H9 (cell line): ENCODE results near the gene FHOD3. TPM values are rescaled to one million over a fixed set of nuclear protein-coding genes. Genes with fewer than 3 reads are reported as not detected.
"Not testable (repeated sequence)": the region's sequence is repeated elsewhere in the genome, so short reads cannot be mapped to it uniquely, and the experiment has no call there.

Experiments used
- DNase-seq: peaks from one replicate; pipeline ENCODE4 v3.0.0-alpha.2; 2017
- H2AFZ ChIP-seq: one replicate; pipeline ENCODE4 v1.6.1; 2013; ENCODE audit warnings: mild to moderate bottlenecking, low read length, control low read depth, moderate library complexity
- H2AK5ac ChIP-seq: 2 replicates; pipeline ENCODE4 v1.6.1; 2013; ENCODE audit warnings: low read length, control low read depth, mixed read lengths; ENCODE audit not compliant: insufficient read length
- H2BK120ac ChIP-seq: one replicate; pipeline ENCODE4 v1.6.1; 2013; ENCODE audit warnings: low read depth, mild to moderate bottlenecking, low read length, control low read depth, inconsistent platforms; ENCODE audit not compliant: poor library complexity, severe bottlenecking
- H2BK12ac ChIP-seq: 2 replicates; pipeline ENCODE4 v1.6.1; 2013; ENCODE audit warnings: low read length, control low read depth, mixed read lengths, low read depth; ENCODE audit not compliant: insufficient read length
- H2BK15ac ChIP-seq: 2 replicates; pipeline ENCODE4 v1.6.1; 2013; ENCODE audit warnings: low read depth, low read length, control low read depth
- H2BK20ac ChIP-seq: one replicate; pipeline ENCODE4 v1.6.1; 2013; ENCODE audit warnings: low read depth, mild to moderate bottlenecking, low read length, control low read depth, inconsistent platforms; ENCODE audit not compliant: poor library complexity, severe bottlenecking
- H2BK5ac ChIP-seq: 2 replicates; pipeline ENCODE4 v1.6.1; 2013; ENCODE audit warnings: low read length, control low read depth, mixed read lengths; ENCODE audit not compliant: insufficient read length
- H3K14ac ChIP-seq: 2 replicates; pipeline ENCODE4 v1.6.1; 2013; ENCODE audit warnings: low read length, control low read depth; ENCODE audit not compliant: insufficient read depth
- H3K18ac ChIP-seq: 2 replicates; pipeline ENCODE4 v1.6.1; 2013; ENCODE audit warnings: low read depth, mild to moderate bottlenecking, mixed read lengths, low read length, control low read depth; ENCODE audit not compliant: insufficient read length
- H3K23ac ChIP-seq: 2 replicates; pipeline ENCODE4 v1.6.1; 2013; ENCODE audit warnings: low read length, control low read depth, mixed read lengths, low read depth; ENCODE audit not compliant: insufficient read length
- H3K23me2 ChIP-seq: 2 replicates; pipeline ENCODE4 v1.6.1; 2013; ENCODE audit warnings: low read depth, mild to moderate bottlenecking, mixed read lengths, low read length, control low read depth; ENCODE audit not compliant: insufficient read length, poor library complexity, severe bottlenecking
- H3K27ac ChIP-seq: 2 replicates; pipeline ENCODE4 v1.5.1; 2013; ENCODE audit warnings: low read length, control low read depth, mixed read lengths, low read depth; ENCODE audit not compliant: insufficient read length
- H3K27me3 ChIP-seq: 2 replicates; pipeline ENCODE4 v1.6.1; 2013; ENCODE audit warnings: low read length, control low read depth, inconsistent platforms; ENCODE audit not compliant: insufficient read depth
- H3K4ac ChIP-seq: 2 replicates; pipeline ENCODE4 v1.6.1; 2013; ENCODE audit warnings: low read depth, mild to moderate bottlenecking, control low read depth, inconsistent platforms, low read length, moderate library complexity
- H3K4me1 ChIP-seq: 2 replicates; pipeline ENCODE4 v1.6.1; 2013; ENCODE audit warnings: low read length, control low read depth, inconsistent platforms; ENCODE audit not compliant: insufficient read depth
- H3K4me2 ChIP-seq: 2 replicates; pipeline ENCODE4 v1.6.1; 2013; ENCODE audit warnings: low read length, control low read depth, mixed read lengths; ENCODE audit not compliant: insufficient read length, insufficient read depth
- H3K56ac ChIP-seq: 2 replicates; pipeline ENCODE4 v1.6.1; 2013; ENCODE audit warnings: low read depth, mild to moderate bottlenecking, mixed read lengths, low read length, control low read depth; ENCODE audit not compliant: insufficient read length
- H3K79me1 ChIP-seq: 2 replicates; pipeline ENCODE4 v1.6.1; 2013; ENCODE audit warnings: low read depth, mild to moderate bottlenecking, moderate library complexity, low read length, control low read depth, inconsistent platforms; ENCODE audit not compliant: insufficient read depth, poor library complexity, severe bottlenecking
- H3K79me2 ChIP-seq: 2 replicates; pipeline ENCODE4 v1.6.1; 2013; ENCODE audit warnings: low read length, control low read depth, inconsistent platforms; ENCODE audit not compliant: insufficient read depth
- H3K9ac ChIP-seq: 2 replicates; pipeline ENCODE4 v1.6.1; 2013; ENCODE audit warnings: low read length, control low read depth, mixed read lengths; ENCODE audit not compliant: insufficient read length; ENCODE audit errors: extremely low read depth
- H3K9me3 ChIP-seq: one replicate; pipeline ENCODE4 v1.6.1; 2013; ENCODE audit warnings: low read depth, low read length, inconsistent platforms; ENCODE audit not compliant: control insufficient read depth
- H3T11ph ChIP-seq: one replicate; pipeline ENCODE4 v1.6.1; 2013; ENCODE audit warnings: mild to moderate bottlenecking, low read length, control low read depth, inconsistent platforms
- H4K20me1 ChIP-seq: one replicate; pipeline ENCODE4 v1.6.1; 2013; ENCODE audit not compliant: control insufficient read depth, insufficient read length, insufficient read depth
- H4K5ac ChIP-seq: 2 replicates; pipeline ENCODE4 v1.6.1; 2013; ENCODE audit warnings: low read depth, mild to moderate bottlenecking, mixed read lengths, low read length, control low read depth; ENCODE audit not compliant: insufficient read length
- H4K8ac ChIP-seq: replicated peaks from 2 replicates; pipeline ENCODE4 v1.6.1; 2013; ENCODE audit warnings: low read length, control low read depth, mixed read lengths, low read depth; ENCODE audit not compliant: insufficient read length
- H4K91ac ChIP-seq: 2 replicates; pipeline ENCODE4 v1.6.1; 2013; ENCODE audit warnings: low read depth, mild to moderate bottlenecking, moderate library complexity, mixed read lengths, low read length, control low read depth; ENCODE audit not compliant: insufficient read length
- H3K27ac Mint-ChIP-seq, 3 experiments: 2 replicates in 2 of 3; 3 replicates in 1 of 3; pipeline ENCODE4 v1.8.0; 2020 to 2021; ENCODE audit warnings: mixed read lengths in 3 of 3, mild to moderate bottlenecking in 1 of 3, moderate library complexity in 1 of 3
- H3K27me3 Mint-ChIP-seq: 2 replicates; pipeline ENCODE4 v1.8.0; 2021; ENCODE audit warnings: low read depth, mild to moderate bottlenecking, moderate library complexity, mixed read lengths
- H3K36me3 Mint-ChIP-seq, 3 experiments: 2 replicates in 2 of 3; 3 replicates in 1 of 3; pipeline ENCODE4 v1.8.0; 2020 to 2021; ENCODE audit warnings: low read depth in 3 of 3, mixed read lengths in 3 of 3; ENCODE audit not compliant: insufficient read depth in 1 of 3
- H3K4me1 Mint-ChIP-seq, 2 experiments: 2 replicates each; pipeline ENCODE4 v1.8.0; 2020; ENCODE audit warnings: mixed read lengths in 2 of 2
- H3K4me3 Mint-ChIP-seq, 2 experiments: 2 replicates in 1 of 2; 3 replicates in 1 of 2; pipeline ENCODE4 v1.8.0; 2020 to 2021; ENCODE audit warnings: mild to moderate bottlenecking in 2 of 2, mixed read lengths in 2 of 2, moderate library complexity in 1 of 2
- H3K9me3 Mint-ChIP-seq, 2 experiments: 2 replicates in 1 of 2; 3 replicates in 1 of 2; pipeline ENCODE4 v1.8.0; 2020; ENCODE audit warnings: mild to moderate bottlenecking in 2 of 2, mixed read lengths in 2 of 2, moderate library complexity in 1 of 2
- WGBS: extraction: QIAGEN DNeasy Blood & Tissue Kit; methylation state at CpG from one replicate; pipeline ENCODE4 v1.1.7; 2013; ENCODE audit warnings: missing lambda C conversion rate, low lambda C conversion rate, mixed read lengths; ENCODE audit not compliant: insufficient read length; ENCODE audit errors: extremely low coverage; 5-methylcytosine and 5-hydroxymethylcytosine counted together
- total RNA-seq: library from RNA; stranded (reverse); gene quantifications from 2 replicates; pipeline ENCODE4 v1.2.1, GENCODE V29; 2021
- TF ChIP-seq, protein P1 (sequence below): fragments of 200-600 bp; sonication (generic); conservative IDR thresholded peaks from 3 replicates; pipeline ENCODE4 v1.8.0; 2021; ENCODE audit warnings: antibody characterized with exemption, mild to moderate bottlenecking

FHOD3 gene
- total RNA-seq, 1 experiment from 2014 or later = 8.0 TPM

DNA sequence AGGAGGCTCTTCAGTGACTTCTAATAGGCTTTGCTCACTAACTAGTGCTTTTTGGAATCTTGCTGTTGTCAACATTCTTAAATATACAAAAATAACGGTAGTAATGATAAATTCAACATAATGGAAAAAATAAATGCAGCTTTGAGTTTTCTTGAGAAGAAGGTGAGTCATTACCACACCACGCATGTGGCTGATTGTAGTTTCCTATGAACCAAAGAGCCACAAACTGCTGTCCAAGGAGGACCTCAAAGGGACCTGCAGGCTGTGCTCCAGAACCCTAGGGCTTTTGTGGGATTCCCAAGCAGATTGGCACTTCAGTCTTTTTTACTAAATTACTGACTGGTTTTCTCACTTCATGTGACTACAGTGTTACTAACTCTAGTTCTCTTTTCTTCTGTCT is 464.6 kb downstream of the FHOD3 start:
- peaks cover 0 to 8% (median 5%) of the 10 kb centered on the region in 3 experiments; a peak in 2 of 7 replicates for H3K36me3 Mint-ChIP-seq
- no peak overlapping the region for H3K27ac Mint-ChIP-seq

DNA sequence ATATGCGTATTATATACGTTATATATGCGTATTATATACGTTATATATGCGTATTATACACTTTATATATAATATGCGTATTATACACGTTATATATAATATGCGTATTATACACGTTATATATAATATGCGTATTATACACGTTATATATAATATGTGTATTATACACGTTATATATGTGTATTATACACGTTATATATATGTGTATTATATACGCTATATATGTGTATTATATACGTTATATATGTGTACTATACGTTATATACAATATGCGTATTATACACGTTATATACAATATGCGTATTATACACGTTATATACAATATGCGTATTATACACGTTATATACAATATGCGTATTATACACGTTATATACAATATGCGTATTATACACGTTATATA is 465.5 kb downstream of the FHOD3 start:
- not testable (repeated sequence) for H3K56ac ChIP-seq, H4K8ac ChIP-seq, H3K27ac ChIP-seq, H3K23ac ChIP-seq, H4K91ac ChIP-seq, H2BK120ac ChIP-seq, H3K36me3 Mint-ChIP-seq, H2BK12ac ChIP-seq, H3K79me1 ChIP-seq, H3K18ac ChIP-seq, H2AK5ac ChIP-seq, H2BK15ac ChIP-seq, H2AFZ ChIP-seq, H3K27me3 ChIP-seq, H3K4me2 ChIP-seq, H3K4me3 Mint-ChIP-seq, H3K4me1 ChIP-seq, H3K9me3 ChIP-seq, H3K27me3 Mint-ChIP-seq, DNase-seq, H3K79me2 ChIP-seq, H3K9me3 Mint-ChIP-seq, H2BK5ac ChIP-seq, H2BK20ac ChIP-seq, H4K5ac ChIP-seq, H4K20me1 ChIP-seq, H3K23me2 ChIP-seq, H3K14ac ChIP-seq, H3K27ac Mint-ChIP-seq, H3T11ph ChIP-seq, H3K4ac ChIP-seq, H3K9ac ChIP-seq
- 100% methylated on average over 5 of the region's 26 CpGs for WGBS
- H3K4me1 Mint-ChIP-seq = peaks cover 7 to 14% of the 10 kb centered on the region in 2 experiments; a peak in 3 of 4 replicates

More for the DNA sequence above, 464.6 kb downstream of the FHOD3 start:
- no peak overlapping the region for H4K8ac ChIP-seq
- H3K4me3 Mint-ChIP-seq = no peak overlapping the region
- TF ChIP-seq, protein P1, sequence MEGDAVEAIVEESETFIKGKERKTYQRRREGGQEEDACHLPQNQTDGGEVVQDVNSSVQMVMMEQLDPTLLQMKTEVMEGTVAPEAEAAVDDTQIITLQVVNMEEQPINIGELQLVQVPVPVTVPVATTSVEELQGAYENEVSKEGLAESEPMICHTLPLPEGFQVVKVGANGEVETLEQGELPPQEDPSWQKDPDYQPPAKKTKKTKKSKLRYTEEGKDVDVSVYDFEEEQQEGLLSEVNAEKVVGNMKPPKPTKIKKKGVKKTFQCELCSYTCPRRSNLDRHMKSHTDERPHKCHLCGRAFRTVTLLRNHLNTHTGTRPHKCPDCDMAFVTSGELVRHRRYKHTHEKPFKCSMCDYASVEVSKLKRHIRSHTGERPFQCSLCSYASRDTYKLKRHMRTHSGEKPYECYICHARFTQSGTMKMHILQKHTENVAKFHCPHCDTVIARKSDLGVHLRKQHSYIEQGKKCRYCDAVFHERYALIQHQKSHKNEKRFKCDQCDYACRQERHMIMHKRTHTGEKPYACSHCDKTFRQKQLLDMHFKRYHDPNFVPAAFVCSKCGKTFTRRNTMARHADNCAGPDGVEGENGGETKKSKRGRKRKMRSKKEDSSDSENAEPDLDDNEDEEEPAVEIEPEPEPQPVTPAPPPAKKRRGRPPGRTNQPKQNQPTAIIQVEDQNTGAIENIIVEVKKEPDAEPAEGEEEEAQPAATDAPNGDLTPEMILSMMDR = no peak
- no CpG with 5 or more reads among the region's 2 CpGs for WGBS
- H4K91ac ChIP-seq = no peak overlapping the region
- no peak overlapping the region for H3K56ac ChIP-seq
- H3K27ac ChIP-seq = no peak overlapping the region
- H3K23ac ChIP-seq = no peak overlapping the region
- H3K18ac ChIP-seq = no peak overlapping the region
- H2AK5ac ChIP-seq = no peak overlapping the region
- H3K27me3 Mint-ChIP-seq = no peaks in the 10 kb centered on the region
- H3K4ac ChIP-seq = no peak overlapping the region
- no peaks in the 10 kb centered on the region for H3K27me3 ChIP-seq
- no peaks in the 10 kb centered on the region for H3K79me2 ChIP-seq
- H3K4me1 ChIP-seq = no peaks in the 10 kb centered on the region
- no peak overlapping the region for H2BK12ac ChIP-seq
- H4K20me1 ChIP-seq = no peaks in the 10 kb centered on the region
- H4K5ac ChIP-seq = no peak overlapping the region
- peaks cover 7 to 14% of the 10 kb centered on the region in 2 experiments; a peak in 3 of 4 replicates for H3K4me1 Mint-ChIP-seq
- no peaks in the 10 kb centered on the region for H3K23me2 ChIP-seq
- no peak overlapping the region for H2BK20ac ChIP-seq
- DNase-seq = no peak
- H3K9me3 ChIP-seq = no peaks in the 10 kb centered on the region
- H3K4me2 ChIP-seq = no peak overlapping the region
- no peak overlapping the region for H2BK120ac ChIP-seq
- H3K9ac ChIP-seq = no peak overlapping the region
- H3T11ph ChIP-seq = no peak overlapping the region
- H3K79me1 ChIP-seq = no peaks in the 10 kb centered on the region
- H3K14ac ChIP-seq = no peak overlapping the region
- H2BK15ac ChIP-seq = no peak overlapping the region
- no peak overlapping the region for H2BK5ac ChIP-seq
- no peaks in the 10 kb centered on the region for H3K9me3 Mint-ChIP-seq
- H2AFZ ChIP-seq = no peak overlapping the region
